H9 (cell line): ENCODE measurements around the gene CROCC2. TPM values are rescaled to one million over a fixed set of nuclear protein-coding genes. Genes with fewer than 3 reads are reported as not detected.

Source experiments
- DNase-seq: peaks from one replicate; pipeline ENCODE4 v3.0.0-alpha.2; 2017
- H2AFZ ChIP-seq: one replicate; pipeline ENCODE4 v1.6.1; 2013; ENCODE audit warnings: mild to moderate bottlenecking, low read length, control low read depth, moderate library complexity
- H2AK5ac ChIP-seq: 2 replicates; pipeline ENCODE4 v1.6.1; 2013; ENCODE audit warnings: low read length, control low read depth, mixed read lengths; ENCODE audit not compliant: insufficient read length
- H2BK120ac ChIP-seq: one replicate; pipeline ENCODE4 v1.6.1; 2013; ENCODE audit warnings: low read depth, mild to moderate bottlenecking, low read length, control low read depth, inconsistent platforms; ENCODE audit not compliant: poor library complexity, severe bottlenecking
- H2BK12ac ChIP-seq: 2 replicates; pipeline ENCODE4 v1.6.1; 2013; ENCODE audit warnings: low read length, control low read depth, mixed read lengths, low read depth; ENCODE audit not compliant: insufficient read length
- H2BK15ac ChIP-seq: 2 replicates; pipeline ENCODE4 v1.6.1; 2013; ENCODE audit warnings: low read depth, low read length, control low read depth
- H2BK20ac ChIP-seq: one replicate; pipeline ENCODE4 v1.6.1; 2013; ENCODE audit warnings: low read depth, mild to moderate bottlenecking, low read length, control low read depth, inconsistent platforms; ENCODE audit not compliant: poor library complexity, severe bottlenecking
- H2BK5ac ChIP-seq: 2 replicates; pipeline ENCODE4 v1.6.1; 2013; ENCODE audit warnings: low read length, control low read depth, mixed read lengths; ENCODE audit not compliant: insufficient read length
- H3K14ac ChIP-seq: 2 replicates; pipeline ENCODE4 v1.6.1; 2013; ENCODE audit warnings: low read length, control low read depth; ENCODE audit not compliant: insufficient read depth
- H3K18ac ChIP-seq: 2 replicates; pipeline ENCODE4 v1.6.1; 2013; ENCODE audit warnings: low read depth, mild to moderate bottlenecking, mixed read lengths, low read length, control low read depth; ENCODE audit not compliant: insufficient read length
- H3K23ac ChIP-seq: 2 replicates; pipeline ENCODE4 v1.6.1; 2013; ENCODE audit warnings: low read length, control low read depth, mixed read lengths, low read depth; ENCODE audit not compliant: insufficient read length
- H3K23me2 ChIP-seq: 2 replicates; pipeline ENCODE4 v1.6.1; 2013; ENCODE audit warnings: low read depth, mild to moderate bottlenecking, mixed read lengths, low read length, control low read depth; ENCODE audit not compliant: insufficient read length, poor library complexity, severe bottlenecking
- H3K27ac ChIP-seq: 2 replicates; pipeline ENCODE4 v1.5.1; 2013; ENCODE audit warnings: low read length, control low read depth, mixed read lengths, low read depth; ENCODE audit not compliant: insufficient read length
- H3K27me3 ChIP-seq: 2 replicates; pipeline ENCODE4 v1.6.1; 2013; ENCODE audit warnings: low read length, control low read depth, inconsistent platforms; ENCODE audit not compliant: insufficient read depth
- H3K4ac ChIP-seq: 2 replicates; pipeline ENCODE4 v1.6.1; 2013; ENCODE audit warnings: low read depth, mild to moderate bottlenecking, control low read depth, inconsistent platforms, low read length, moderate library complexity
- H3K4me1 ChIP-seq: 2 replicates; pipeline ENCODE4 v1.6.1; 2013; ENCODE audit warnings: low read length, control low read depth, inconsistent platforms; ENCODE audit not compliant: insufficient read depth
- H3K4me2 ChIP-seq: 2 replicates; pipeline ENCODE4 v1.6.1; 2013; ENCODE audit warnings: low read length, control low read depth, mixed read lengths; ENCODE audit not compliant: insufficient read length, insufficient read depth
- H3K56ac ChIP-seq: 2 replicates; pipeline ENCODE4 v1.6.1; 2013; ENCODE audit warnings: low read depth, mild to moderate bottlenecking, mixed read lengths, low read length, control low read depth; ENCODE audit not compliant: insufficient read length
- H3K79me1 ChIP-seq: 2 replicates; pipeline ENCODE4 v1.6.1; 2013; ENCODE audit warnings: low read depth, mild to moderate bottlenecking, moderate library complexity, low read length, control low read depth, inconsistent platforms; ENCODE audit not compliant: insufficient read depth, poor library complexity, severe bottlenecking
- H3K79me2 ChIP-seq: 2 replicates; pipeline ENCODE4 v1.6.1; 2013; ENCODE audit warnings: low read length, control low read depth, inconsistent platforms; ENCODE audit not compliant: insufficient read depth
- H3K9ac ChIP-seq: 2 replicates; pipeline ENCODE4 v1.6.1; 2013; ENCODE audit warnings: low read length, control low read depth, mixed read lengths; ENCODE audit not compliant: insufficient read length; ENCODE audit errors: extremely low read depth
- H3K9me3 ChIP-seq: one replicate; pipeline ENCODE4 v1.6.1; 2013; ENCODE audit warnings: low read depth, low read length, inconsistent platforms; ENCODE audit not compliant: control insufficient read depth
- H3T11ph ChIP-seq: one replicate; pipeline ENCODE4 v1.6.1; 2013; ENCODE audit warnings: mild to moderate bottlenecking, low read length, control low read depth, inconsistent platforms
- H4K20me1 ChIP-seq: one replicate; pipeline ENCODE4 v1.6.1; 2013; ENCODE audit not compliant: control insufficient read depth, insufficient read length, insufficient read depth
- H4K5ac ChIP-seq: 2 replicates; pipeline ENCODE4 v1.6.1; 2013; ENCODE audit warnings: low read depth, mild to moderate bottlenecking, mixed read lengths, low read length, control low read depth; ENCODE audit not compliant: insufficient read length
- H4K8ac ChIP-seq: replicated peaks from 2 replicates; pipeline ENCODE4 v1.6.1; 2013; ENCODE audit warnings: low read length, control low read depth, mixed read lengths, low read depth; ENCODE audit not compliant: insufficient read length
- H4K91ac ChIP-seq: 2 replicates; pipeline ENCODE4 v1.6.1; 2013; ENCODE audit warnings: low read depth, mild to moderate bottlenecking, moderate library complexity, mixed read lengths, low read length, control low read depth; ENCODE audit not compliant: insufficient read length
- H3K27ac Mint-ChIP-seq, 3 experiments: 2 replicates in 2 of 3; 3 replicates in 1 of 3; pipeline ENCODE4 v1.8.0; 2020 to 2021; ENCODE audit warnings: mixed read lengths in 3 of 3, mild to moderate bottlenecking in 1 of 3, moderate library complexity in 1 of 3
- H3K27me3 Mint-ChIP-seq: 2 replicates; pipeline ENCODE4 v1.8.0; 2021; ENCODE audit warnings: low read depth, mild to moderate bottlenecking, moderate library complexity, mixed read lengths
- H3K36me3 Mint-ChIP-seq, 3 experiments: 2 replicates in 2 of 3; 3 replicates in 1 of 3; pipeline ENCODE4 v1.8.0; 2020 to 2021; ENCODE audit warnings: low read depth in 3 of 3, mixed read lengths in 3 of 3; ENCODE audit not compliant: insufficient read depth in 1 of 3
- H3K4me1 Mint-ChIP-seq, 2 experiments: 2 replicates each; pipeline ENCODE4 v1.8.0; 2020; ENCODE audit warnings: mixed read lengths in 2 of 2
- H3K4me3 Mint-ChIP-seq, 2 experiments: 2 replicates in 1 of 2; 3 replicates in 1 of 2; pipeline ENCODE4 v1.8.0; 2020 to 2021; ENCODE audit warnings: mild to moderate bottlenecking in 2 of 2, mixed read lengths in 2 of 2, moderate library complexity in 1 of 2
- H3K9me3 Mint-ChIP-seq, 2 experiments: 2 replicates in 1 of 2; 3 replicates in 1 of 2; pipeline ENCODE4 v1.8.0; 2020; ENCODE audit warnings: mild to moderate bottlenecking in 2 of 2, mixed read lengths in 2 of 2, moderate library complexity in 1 of 2
- CTCF ChIP-seq: fragments of 200-600 bp; sonication (generic); conservative IDR thresholded peaks from 3 replicates; pipeline ENCODE4 v1.8.0; 2021; ENCODE audit warnings: antibody characterized with exemption, mild to moderate bottlenecking
- WGBS: extraction: QIAGEN DNeasy Blood & Tissue Kit; methylation state at CpG from one replicate; pipeline ENCODE4 v1.1.7; 2013; ENCODE audit warnings: missing lambda C conversion rate, low lambda C conversion rate, mixed read lengths; ENCODE audit not compliant: insufficient read length; ENCODE audit errors: extremely low coverage; 5-methylcytosine and 5-hydroxymethylcytosine counted together
- total RNA-seq: library from RNA; stranded (reverse); gene quantifications from 2 replicates; pipeline ENCODE4 v1.2.1, GENCODE V29; 2021

Gene CROCC2
- total RNA-seq, 1 experiment from 2014 or later, result not detected

- Histone ChIP-seq H3K79me1 (no peaks in the 10 kb centered on the region), H3T11ph (no peak overlapping the region), H3K9ac (no peak overlapping the region), H3K4ac (no peak overlapping the region), H4K20me1 (no peaks in the 10 kb centered on the region), H4K5ac (no peak overlapping the region), H3K27ac (no peak overlapping the region), H3K4me2 (no peak overlapping the region), H3K79me2 (no peaks in the 10 kb centered on the region), H3K14ac (no peak overlapping the region; the same call in 1 of the 2 replicates), H3K27me3 (no peaks in the 10 kb centered on the region), H4K91ac (no peak overlapping the region), H3K18ac (no peak overlapping the region), H3K23ac (no peak overlapping the region), H2BK5ac (no peak overlapping the region), H2AFZ (no peak overlapping the region), H2AK5ac (no peak overlapping the region), H2BK20ac (no peak overlapping the region), H3K56ac (no peak overlapping the region), H4K8ac (no peak overlapping the region), H3K9me3 (no peaks in the 10 kb centered on the region), H2BK12ac (no peak overlapping the region), H3K23me2 (no peaks in the 10 kb centered on the region), H3K4me1 (no peaks in the 10 kb centered on the region), H2BK120ac (no peak overlapping the region), H2BK15ac (no peak overlapping the region)
- peaks cover 0 to 3% of the 10 kb centered on the region in 2 experiments; a peak in 1 of 4 replicates for H3K4me1 Mint-ChIP-seq
- WGBS, result no CpG with 5 or more reads among the region's 16 CpGs
- no peak for DNase-seq
- no peak overlapping the region for H3K4me3 Mint-ChIP-seq
- TF ChIP-seq CTCF, result no peak
- no peaks in the 10 kb centered on the region; a peak in 1 of 7 replicates for H3K36me3 Mint-ChIP-seq
- no peak overlapping the region; a peak in 1 of 7 replicates for H3K27ac Mint-ChIP-seq
- no peaks in the 10 kb centered on the region for H3K9me3 Mint-ChIP-seq
- H3K27me3 Mint-ChIP-seq, result no peaks in the 10 kb centered on the region
Measured at GRCh38 chr2:240871071-240871958, 34.8 kb upstream of the CROCC2 start.
